HG03442 (cell line): ENCODE results near the gene EML4.

Experiments used
- ATAC-seq: cut with Tn5 transposase; IDR thresholded peaks from one replicate; pipeline ENCODE4 v1.9.1; 2021; ENCODE audit warnings: mild to moderate bottlenecking, moderate library complexity; ENCODE audit not compliant: unreplicated experiment

The EML4 gene

GRCh38 chr2:42137125-42137841 is 31.9 kb upstream of the EML4 start:
- no peak for ATAC-seq

GRCh38 chr2:42138163-42139015 is 30.8 kb upstream of the EML4 start:
- ATAC-seq = no peak

DNA sequence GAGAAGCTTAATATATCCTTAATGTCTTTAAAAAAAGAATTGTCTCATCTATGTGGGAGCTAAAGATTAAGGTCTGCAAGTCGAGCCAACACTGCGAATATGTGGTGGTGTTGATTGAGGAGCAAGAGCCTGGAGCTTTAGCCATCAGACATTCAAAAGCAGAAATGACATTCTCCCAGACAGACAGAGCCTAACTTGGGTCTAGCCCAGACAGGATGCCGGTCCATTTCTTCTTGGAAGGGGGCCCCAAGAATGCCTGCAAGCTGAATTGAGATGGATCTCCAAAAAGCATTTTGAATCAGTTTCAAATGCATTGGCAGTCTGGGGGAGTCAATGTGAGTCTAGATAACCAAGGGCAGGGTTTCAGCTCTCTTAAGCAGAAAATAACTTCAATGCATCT is 30.1 kb upstream of the EML4 start:
- no peak for ATAC-seq

DNA sequence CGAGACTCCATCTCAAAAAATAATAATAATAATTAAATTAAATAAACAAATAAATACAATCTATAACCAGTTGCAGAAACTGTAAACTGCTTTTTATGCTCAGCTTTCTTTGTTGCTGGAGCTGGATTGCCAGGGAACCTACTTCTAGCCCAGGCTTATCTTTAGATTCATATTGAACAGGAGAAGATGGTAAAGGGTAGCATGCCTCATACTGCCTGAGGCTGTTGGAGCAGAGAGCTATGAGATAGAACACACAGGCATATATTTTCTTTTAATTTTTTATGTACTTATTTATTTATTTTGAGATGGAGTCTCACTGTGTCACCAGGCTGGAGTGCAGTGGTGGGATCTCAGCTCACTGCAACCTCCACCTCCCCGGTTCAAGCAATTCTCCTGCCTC is 28.7 kb upstream of the EML4 start:
- ATAC-seq = no peak

DNA sequence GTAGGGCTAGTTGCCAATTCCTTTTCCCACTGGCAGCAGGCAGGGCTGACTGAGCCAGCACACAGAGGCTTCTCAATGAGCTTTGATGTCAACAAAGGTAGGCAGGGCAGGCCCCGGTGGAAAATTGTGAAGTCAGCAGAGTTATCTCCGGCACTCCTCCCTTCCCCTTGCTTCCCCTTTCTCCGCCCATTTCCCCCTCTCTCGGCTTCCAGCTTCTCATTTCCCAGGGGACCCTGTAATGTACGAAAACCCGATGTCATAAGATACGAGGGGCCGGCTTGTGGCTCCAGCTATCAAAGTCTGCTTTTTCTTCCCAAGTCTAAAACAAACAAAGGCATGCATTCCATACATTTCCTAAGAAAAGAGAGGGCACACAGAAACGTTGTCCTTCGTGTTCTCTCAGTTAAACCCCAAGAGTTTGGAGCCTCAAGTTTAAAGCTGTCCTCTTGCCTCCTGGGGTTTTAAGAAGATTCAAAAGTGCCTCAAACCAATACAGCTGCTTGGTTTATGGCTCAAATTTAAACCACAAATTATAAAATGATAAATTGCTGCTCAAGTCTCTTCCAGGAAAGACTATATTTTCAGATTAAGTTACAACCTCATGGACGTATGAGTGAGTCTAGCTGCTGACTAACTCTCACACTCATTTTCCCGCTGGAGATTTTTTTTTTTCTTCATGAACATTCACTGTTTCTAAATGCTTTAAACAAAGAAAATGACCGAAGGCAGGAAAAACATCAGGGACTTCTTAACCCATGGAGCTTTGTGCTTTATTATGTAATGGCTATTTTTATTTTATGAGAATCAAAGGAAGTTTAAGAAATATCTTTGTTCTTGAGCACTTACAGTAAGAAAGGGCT is 27.2 kb upstream of the EML4 start:
- no peak for ATAC-seq

GRCh38 chr2:42142547-42143184 is 26.5 kb upstream of the EML4 start:
- no peak for ATAC-seq

GRCh38 chr2:42147641-42148274 is 21.4 kb upstream of the EML4 start:
- ATAC-seq = no peak

GRCh38 chr2:42150159-42150558 is 19.0 kb upstream of the EML4 start:
- ATAC-seq = no peak

DNA sequence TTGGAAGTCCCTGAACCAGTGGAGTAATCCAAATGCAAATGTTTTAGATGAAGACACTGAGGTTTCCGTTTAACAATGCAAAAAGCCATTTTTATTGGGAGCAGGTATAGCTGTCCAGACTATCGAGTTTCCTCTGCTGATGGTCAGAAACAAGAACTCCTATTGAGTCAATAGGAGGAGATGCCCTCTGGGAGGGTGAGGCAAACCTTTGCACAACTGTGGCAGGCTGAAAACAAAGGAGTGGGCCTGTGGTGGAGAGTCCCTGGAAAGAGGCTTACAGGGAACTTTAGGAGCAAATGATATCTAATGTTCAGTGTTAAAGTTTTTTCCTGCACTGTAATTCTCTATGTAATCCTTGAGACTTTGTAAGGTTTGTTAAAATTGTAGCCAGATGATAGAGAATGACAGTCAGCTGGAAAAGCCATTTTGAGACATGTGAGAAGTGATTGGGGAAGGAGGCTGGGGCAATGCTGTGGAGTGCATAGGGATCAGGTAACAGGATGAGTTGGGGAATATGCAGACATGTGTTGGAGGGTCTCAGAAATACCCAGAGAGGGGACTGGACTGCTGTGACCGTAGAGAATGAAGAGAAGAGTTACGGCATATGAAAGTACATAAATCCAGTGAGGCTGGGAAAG is 15.1 kb upstream of the EML4 start:
- ATAC-seq = no peak

DNA sequence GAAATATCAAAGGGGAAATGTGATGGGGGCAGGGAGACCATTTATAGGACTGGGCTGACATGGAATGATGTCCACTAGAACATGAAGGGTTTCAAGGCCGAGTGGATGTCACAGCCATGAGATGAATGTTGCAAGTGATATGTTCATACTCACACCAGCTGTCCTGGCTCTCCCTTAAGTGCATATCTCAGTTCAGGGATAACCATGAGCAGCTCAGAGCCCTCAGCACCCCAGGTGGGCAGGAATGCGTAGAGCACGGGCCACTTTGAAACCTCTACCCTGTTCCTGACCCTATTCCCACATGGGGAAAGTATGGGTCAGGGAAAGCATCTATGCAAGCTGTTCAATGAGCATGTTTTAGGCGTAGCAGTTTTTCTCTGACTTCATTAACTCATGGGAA is 12.4 kb upstream of the EML4 start:
- ATAC-seq = no peak

DNA sequence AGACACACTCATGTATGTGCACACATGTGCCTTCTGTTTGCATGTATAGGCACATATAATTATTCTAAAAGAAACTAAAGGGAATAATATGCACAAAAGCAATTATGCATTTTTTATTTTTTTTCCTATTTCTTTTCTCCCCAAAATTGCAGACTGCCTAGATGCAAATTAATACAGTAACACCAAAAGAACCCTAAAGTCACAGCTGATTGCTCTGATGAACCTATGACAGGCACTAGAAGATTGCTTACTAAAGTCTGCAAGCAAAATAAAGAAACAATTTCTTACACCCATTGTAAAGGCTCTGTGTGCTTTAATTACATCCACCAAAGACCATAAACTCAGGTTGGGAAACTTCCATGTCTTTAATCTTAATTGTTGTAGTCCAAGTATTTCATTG is 7.7 kb upstream of the EML4 start:
- no peak for ATAC-seq

- no peak for ATAC-seq
These were observed 5.6 kb upstream of the EML4 start for GRCh38 chr2:42163444-42164045.

GRCh38 chr2:42164046-42164445 is 5.1 kb upstream of the EML4 start:
- no peak for ATAC-seq

DNA sequence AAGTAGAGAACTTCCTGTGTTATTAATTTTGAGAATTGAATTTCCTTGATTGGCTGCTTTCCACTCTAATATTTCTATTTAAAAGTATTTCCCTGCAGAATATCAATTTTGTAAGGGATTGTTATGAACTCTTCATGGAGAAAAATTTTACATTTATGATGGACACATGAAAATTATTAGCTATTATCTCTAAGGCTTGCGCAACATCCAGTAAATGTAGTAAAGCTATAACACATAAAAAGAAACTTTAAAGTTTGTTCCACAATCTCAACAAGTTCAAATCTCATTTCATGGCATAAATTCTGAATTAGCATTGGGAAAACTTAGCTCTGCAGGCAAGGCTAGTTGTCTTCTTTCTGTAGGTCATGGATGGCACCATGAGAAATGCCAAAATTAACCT is 4.2 kb upstream of the EML4 start:
- no peak for ATAC-seq

GRCh38 chr2:42167458-42167857 is 1.7 kb upstream of the EML4 start:
- ATAC-seq = no peak

DNA sequence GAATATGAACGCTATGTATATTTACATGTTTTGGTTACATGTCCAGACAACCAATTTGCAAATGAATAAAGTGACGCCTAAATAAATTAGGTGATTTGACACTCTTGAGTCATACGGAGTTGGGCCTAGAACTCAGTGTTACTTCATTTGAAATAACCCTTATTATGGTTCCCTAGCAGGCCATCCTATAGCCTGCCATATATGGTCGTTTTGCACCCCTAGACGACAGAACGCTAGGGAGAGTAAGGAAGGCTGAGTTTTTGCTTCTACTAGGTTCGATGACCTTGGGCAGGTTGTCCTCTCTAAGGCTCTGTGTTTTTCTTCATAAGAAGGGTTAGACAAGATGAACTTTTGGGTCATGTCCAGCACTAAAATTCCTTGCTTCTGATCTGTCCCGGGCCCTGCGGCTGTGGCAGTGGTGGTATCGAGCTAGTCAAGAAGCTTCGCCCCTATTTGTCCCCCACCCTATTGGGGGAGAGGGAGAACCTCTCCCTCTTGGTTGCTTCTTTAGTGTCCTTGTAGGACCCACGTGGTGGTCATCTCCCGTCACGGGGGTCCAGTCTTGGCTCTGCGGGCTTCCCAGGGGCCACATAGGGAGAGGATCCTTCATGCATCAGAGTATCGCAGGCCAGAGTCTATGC is 574 bp upstream of the EML4 start:
- peak; percentile 0 for ATAC-seq

GRCh38 chr2:42169874-42170521 is 845 bp downstream of the EML4 start:
- ATAC-seq = peak; percentile 28

- ATAC-seq = no peak
These were observed 1.7 kb downstream of the EML4 start for GRCh38 chr2:42170619-42171395.
